Measurements from ENCODE around the gene TMEM81.

TMEM81 gene

GRCh38 chr1:205057808-205058575 is 26.3 kb downstream of the TMEM81 start:
- no peak for DNase-seq

DNA sequence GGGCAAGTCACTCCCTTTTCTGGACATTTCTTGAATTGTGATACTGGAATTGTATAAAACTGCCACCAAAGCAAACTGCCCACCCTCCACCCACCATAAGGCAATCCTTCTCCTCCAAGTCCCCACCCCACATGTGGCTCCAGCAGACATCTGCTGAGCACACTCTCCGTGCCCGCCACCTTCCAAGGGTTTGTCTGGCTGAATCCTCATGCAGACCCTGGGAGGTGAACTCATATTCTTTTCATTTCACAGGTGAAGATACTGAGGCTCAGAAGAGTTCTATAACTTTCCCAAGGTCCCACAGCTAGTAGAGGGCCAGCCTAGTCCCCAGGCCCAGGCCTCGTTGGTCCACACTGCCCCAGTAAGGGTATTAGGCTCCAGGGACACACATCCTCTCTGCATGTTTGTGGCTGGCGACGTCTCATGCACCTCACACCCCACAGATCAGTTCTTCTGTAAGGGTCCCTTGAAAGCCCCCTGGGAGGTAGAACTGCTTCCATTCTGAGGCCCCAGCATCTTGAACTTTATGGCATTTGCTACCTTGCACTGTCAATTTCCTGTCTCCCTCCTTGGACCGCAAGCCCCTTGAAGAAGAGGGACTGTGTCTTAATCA is 27.2 kb downstream of the TMEM81 start:
- DNase-seq: no peak

DNA sequence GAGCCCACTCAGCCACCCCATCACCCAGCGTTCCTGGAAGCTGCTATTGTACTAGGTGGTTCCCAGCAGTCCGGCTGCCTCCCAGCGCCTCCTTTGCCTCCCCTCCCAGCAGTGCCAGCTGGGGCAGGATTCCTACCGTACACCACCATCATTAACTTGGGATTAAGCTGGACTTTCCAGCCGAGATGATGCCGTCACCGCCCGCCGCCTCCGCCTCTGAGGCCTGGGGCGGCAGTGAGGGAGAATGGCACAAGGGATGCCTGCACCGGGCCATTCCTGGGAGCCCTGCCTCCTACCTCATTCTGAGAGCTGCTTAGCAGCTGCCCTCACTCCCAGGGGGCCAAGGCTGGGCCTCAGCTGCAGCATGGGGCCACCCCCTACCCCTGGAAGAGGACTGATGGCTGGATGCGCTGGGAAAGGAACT is 28.1 kb downstream of the TMEM81 start:
- DNase-seq: no peak

DNA sequence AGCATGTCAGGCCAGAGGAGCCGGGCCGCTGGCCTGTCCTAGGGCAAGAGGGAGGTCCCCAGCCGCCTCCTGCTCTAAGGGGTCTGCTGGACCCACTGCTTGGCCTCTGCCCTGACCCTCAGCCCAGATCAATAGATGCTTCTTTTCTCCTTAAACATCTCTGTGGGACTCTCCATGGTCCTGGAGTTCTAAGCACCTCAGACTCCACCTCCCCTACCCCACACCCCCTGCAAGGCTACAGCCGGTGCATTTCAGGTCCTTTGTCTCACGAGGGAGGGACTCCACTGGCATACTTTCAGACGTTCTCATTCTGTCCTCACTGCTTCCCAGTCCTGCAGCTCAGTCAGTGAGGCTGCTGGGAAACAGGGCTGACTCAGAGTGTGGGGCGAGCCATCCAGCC is 30.2 kb downstream of the TMEM81 start:
- no peak for DNase-seq

DNA sequence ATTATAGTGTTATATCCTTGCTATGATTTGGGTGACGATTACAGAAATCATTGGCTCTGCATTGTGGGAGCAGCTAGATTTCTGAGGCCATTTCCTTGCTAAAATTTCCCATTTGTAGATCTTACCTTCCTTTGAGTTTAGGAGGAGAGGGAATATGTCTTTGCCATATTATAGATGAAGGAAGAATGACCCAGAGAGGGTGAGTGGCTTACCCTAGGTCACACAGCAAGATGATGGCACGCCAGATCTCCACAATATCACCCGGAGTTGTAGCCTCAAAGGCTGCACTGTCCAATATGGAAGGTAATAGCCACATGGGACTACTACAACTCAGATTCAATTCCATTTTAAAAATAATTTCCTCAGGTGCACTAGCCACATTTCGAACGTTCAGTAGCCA is 31.0 kb downstream of the TMEM81 start:
- DNase-seq: no peak

- DNase-seq: no peak
These were observed 31.6 kb downstream of the TMEM81 start for GRCh38 chr1:205052690-205053089.

DNA sequence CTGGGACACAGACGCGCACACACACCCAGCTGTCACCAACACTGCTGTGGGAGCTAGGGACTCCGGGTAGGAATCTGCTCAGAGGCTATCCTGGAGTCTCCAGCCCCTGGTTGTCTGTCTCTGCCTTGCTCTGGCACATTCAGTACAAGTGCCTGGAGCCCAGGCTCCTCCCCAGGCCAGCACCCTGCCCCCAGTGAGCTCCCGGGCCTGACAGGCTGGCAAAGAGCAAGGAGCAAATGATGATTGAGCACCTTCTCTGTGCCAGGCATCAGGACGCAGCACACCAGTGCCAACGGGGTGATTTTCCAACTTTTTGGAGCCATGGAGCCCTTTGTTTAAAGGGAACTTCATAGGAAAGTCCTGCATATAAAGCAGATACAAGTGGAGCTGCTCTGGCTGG is 34.8 kb downstream of the TMEM81 start:
- no peak for DNase-seq

DNA sequence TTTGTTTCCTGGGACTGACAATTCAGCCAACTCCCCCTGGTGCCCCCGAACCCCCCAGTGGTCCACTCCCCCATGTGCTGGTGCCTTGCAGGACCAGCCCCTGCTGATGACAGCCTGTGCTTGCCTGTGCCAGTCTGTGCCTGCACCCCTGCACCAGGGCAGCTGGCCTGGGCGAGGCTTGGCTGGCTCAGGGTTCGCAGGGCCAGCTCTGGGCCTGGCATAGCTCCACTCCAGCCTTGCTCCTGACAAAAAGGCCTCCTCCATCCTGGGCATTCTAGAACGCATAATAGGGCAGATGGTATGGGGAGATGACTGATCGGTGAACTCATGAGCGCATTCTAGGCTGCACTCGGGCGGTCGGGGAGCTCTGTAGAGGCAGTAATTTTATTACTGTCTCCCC is 35.9 kb downstream of the TMEM81 start:
- DNase-seq: no peak

- no peak for DNase-seq
These were observed 36.5 kb downstream of the TMEM81 start for GRCh38 chr1:205047764-205048231.

DNA sequence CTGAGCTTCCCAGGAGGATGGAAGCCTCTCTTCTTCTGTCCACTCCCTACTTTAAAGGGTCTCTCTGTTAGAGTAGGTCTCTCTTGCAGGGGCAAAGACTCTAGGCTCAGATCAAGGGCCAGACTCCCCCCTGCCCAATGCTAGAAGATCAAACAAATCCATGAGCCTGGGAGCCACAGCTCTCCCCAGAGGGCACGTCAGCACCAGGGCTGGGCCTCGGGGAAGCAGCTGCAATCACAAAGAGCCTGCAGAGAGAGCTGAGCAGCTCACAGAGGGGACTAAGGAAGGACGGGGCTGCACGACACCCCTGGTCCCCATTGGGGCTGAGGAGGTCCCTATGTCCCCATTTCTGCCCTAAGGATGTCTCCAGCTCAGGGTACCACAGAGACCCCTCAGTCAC is 37.4 kb downstream of the TMEM81 start:
- no peak for DNase-seq

GRCh38 chr1:205045146-205045545 is 39.1 kb downstream of the TMEM81 start:
- no peak for DNase-seq

DNA sequence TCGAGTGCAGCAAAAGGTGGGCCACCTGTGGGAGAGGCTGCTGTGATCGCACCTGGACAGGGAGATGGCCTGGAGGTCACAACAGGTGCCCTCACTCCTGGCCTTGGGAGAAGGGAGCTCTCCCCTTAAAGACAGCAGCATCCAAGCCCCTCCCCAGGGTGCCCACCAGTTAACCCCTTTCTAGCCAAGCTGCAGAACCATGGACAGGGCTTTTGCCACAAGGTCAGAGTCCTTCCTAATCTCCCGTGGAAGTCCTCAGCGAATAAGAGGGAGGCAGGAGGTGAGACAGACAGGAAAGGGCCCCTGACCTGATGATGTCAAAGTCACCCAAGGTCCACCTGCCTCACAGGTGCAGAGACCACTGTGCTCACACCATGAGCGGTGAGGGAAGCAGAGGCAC is 39.5 kb downstream of the TMEM81 start:
- no peak for DNase-seq

DNA sequence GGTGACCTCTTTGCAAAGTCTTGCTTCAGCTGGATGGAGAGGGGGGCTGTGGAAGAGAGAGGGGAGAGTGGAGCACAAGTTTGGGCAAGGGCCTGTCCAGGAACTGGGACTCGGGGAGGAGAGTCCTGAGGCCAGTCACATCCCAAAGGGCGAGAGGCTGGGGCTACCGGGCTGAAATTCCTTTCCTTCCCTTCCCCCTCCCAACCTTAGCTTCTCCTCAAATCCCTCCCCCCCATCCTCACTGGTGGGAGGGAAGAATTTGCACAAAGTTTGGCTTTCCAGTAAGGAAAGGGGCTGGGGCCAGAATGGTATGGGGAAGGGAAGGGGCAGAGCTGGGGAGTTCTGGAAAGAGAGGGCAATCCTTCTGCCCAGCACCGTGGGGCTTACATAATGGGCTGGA is 40.4 kb downstream of the TMEM81 start:
- DNase-seq: no peak

- DNase-seq: no peak
These were observed 41.1 kb downstream of the TMEM81 start, which contains the start of gene CNTN2 for GRCh38 chr1:205042911-205043806. Gene CNTN2, plus strand, starts transcription at chr1:205043212. Its CDS starts 9,974 bp downstream, at chr1:205053186.

- no peak for DNase-seq
These were observed 42.0 kb downstream of the TMEM81 start for GRCh38 chr1:205041998-205042910.

DNA sequence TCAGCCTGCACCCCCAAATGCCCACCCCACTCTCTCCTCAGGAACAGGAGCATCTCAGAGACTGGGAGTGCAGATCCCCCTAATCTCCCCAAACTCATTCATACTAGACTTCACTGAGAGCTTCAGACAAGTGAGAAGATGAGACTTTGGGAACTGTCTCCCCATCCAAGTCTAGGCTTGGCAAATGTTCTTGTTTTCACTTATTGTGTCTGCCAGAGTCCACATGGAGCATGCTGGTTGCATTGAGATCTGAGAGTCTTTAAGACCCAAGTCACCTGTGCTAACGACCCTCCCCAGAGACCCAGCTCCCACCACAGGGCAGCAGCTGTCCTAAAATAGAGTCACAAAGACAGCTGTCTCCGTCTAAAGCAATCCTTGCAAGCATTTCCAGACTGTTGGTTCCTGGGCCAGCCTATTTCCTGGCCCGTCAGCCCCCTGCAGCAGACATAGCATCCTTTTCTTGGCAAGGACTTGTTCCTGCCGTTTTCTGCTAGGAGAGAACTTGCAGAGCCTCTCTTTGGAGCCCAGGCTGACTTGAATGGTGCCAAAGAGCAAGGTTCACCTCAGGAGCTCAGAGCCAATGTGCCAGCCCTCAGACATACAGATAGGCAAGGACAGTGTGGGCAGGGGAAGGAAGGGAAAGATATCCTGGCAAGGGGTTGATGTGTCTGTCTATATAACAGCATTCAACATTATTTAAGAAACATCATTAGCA is 43.1 kb downstream of the TMEM81 start:
- no peak for DNase-seq

GRCh38 chr1:205038132-205038786 is 46.0 kb downstream of the TMEM81 start:
- no peak for DNase-seq

- DNase-seq: no peak
These were observed 46.7 kb downstream of the TMEM81 start for GRCh38 chr1:205037539-205037938.

All from activated CD4-positive, alpha-beta T cell treated with anti-CD3 and anti-CD28 coated beads, Interleukin-10, Interleukin-2, amounts not matched to agents 100 ng/mL and 50 ng/mL, durations not matched to agents 16 hours and 8 hours (primary cell).